ENCODE results near the gene KDM3A.
"Not testable (repeated sequence)": the region's sequence is repeated elsewhere in the genome, so short reads cannot be mapped to it uniquely, and the experiment has no call there.

KDM3A gene

DNA sequence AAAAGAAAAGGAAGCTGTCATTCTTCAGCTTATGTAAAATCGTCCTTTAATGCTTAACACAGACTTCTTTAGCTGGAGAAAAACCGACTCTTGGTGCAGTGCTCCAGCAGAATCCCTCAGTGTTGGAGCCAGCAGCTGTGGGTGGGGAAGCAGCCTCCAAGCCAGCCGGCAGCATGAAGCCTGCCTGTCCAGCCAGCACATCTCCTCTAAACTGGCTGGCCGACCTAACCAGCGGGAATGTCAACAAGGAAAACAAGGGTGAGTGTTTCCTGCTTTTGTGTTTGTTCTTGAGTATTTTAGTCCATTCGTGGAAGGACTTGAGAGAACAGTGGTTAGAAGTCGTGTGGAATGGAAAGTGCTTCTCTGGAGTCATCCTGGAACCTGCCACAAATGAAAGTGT, 38.9 kb downstream of the KDM3A start:
- DNase-seq (ENCODE audit: low read depth): no peak

DNA sequence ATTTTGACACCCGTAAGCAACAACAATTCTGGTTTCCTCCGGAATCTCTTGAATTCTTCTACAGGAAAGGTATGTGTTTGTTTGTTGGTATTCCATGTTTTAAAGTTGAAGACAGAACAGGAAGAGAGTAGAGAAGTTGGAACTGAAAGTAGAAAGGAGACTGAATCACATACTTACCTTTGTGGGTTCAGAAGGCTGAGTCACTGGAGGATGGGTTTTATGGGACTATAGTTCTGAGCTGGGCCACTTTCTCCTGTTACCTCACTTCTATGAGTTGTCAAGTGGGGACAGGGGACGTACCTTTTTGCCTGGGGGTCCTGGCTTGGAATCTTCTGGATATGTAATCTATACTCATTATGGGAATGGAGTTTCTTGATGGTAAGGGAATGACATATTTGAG, 40.9 kb downstream of the KDM3A start:
- no peak for DNase-seq (ENCODE audit: low read depth)

DNA sequence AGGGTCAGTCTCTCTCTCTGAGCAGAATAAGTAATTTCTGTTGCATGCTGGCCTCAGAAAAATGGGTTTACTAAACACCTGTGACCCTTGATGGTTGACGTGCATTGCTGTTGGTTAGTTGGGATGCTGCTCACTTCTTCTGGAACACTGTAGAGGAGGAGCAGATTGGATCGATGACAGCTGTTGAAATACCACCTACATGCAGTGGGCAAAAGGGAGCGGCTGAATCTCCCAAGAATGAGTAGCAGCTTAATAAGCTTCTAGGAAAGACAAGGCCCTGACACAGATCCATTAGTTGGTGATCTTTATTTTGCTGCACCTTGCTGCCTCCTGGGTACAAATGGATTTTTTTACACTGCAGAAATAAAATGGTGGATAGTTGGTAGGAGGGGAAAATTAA, 43.2 kb downstream of the KDM3A start:
- no peak for DNase-seq (ENCODE audit: low read depth)

DNA sequence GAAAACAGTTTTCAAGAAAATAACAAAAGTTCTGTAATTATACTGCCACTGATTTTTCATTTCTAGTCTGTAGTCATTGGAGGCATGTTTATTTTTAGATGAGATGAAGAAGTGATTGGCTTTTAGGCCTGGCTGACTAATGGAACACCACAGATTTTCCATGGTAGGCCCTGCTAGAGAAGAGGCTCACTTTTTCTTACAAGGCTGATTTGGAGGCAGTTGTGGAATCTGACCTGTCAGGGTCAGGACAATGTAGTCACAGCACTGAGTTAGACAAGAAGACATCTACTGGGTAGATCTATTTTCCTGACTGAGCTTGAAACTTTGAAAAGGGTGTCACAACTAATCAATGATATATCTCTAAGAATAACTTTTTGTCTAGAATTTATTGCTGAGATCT, 43.9 kb downstream of the KDM3A start:
- DNase-seq (ENCODE audit: low read depth): no peak

DNA sequence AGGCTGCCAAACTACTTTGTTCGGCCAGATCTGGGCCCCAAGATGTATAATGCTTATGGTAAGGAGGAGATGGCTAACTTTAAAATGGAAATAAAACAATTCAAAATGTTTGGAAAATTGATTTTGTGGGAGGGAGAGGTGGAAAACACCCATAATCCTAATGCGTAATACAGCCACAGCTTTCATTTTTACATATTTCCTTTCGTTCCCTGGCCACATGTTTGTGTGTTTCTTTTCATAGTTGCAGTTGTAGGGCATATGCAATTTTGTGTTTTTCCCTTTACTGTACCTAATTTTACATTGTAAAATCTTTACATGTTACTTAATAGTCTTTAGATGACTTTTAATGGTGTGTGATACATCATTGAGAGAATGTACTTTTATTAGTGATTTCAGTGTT, 44.6 kb downstream of the KDM3A start:
- DNase-seq (ENCODE audit: low read depth): no peak

DNA sequence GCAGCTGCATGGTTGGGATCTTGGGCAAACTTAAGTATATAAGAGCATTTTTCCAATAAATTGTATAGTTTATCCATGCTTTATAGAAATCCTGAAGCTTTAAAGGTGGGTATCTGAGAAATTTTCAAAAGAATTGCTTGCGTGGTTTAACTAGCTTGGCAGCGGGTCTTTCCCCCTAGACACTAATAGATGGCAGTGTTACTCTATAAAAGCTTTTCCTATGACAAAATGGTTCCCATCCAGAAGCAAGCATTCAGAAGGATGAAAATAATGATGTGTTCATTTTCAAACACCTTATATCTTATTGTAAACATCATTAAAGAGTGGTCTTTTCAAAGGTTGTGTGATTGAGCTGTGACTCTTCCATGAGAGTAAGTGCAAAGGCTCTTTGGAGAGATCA, 45.9 kb downstream of the KDM3A start:
- no peak for DNase-seq (ENCODE audit: low read depth)

DNA sequence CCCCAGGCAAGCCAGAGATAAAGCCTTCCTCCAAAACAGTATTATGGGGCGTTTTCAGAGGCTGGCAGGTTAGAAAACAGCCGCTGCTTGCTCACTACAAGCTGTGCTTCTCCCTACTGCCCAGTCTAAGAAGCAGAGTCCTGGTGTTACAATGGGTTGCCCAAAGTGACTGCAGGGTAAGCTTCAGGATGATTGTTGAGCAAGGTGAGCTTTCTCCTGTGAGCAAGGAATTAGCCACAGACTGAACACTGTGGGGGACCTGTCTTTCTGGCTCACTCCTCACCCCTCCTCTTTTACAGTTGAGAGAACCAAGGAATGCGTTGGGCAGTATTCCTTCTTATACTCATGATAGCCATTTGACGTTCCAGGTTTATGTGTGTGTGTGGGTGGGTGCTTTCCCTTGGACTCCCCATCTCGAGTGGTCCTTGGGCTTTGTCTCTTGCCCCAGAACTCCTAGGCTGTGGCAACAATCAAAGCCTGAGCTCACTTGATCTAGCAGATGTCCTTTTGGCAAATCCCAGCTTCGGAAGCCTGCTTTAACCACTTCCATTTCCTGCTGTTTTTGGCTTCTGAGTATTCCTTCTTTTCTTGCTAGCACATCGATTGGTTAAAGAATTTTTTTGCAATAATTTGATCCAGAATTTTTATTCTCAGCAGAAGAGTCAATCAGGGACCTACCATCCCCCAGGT, 47.5 kb downstream of the KDM3A start:
- DNase-seq (ENCODE audit: low read depth): no peak

DNA sequence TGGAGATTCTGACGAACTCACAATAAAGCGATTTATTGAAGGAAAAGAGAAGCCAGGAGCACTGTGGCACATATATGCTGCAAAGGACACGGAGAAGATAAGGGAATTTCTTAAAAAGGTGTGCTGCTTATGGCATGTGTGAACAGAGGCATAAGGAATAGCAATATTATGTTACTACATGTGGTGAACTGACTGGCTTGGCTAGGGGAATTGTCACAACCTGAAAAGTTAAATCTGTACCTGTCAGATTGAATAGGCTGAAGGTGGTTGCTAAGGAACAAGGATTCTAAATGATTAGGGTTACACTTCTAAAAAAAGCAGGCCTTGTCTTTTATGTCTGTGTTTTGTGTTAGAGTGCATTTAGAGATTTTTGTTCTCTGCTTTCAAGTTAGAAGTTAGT, 48.4 kb downstream of the KDM3A start:
- no peak for DNase-seq (ENCODE audit: low read depth)

DNA sequence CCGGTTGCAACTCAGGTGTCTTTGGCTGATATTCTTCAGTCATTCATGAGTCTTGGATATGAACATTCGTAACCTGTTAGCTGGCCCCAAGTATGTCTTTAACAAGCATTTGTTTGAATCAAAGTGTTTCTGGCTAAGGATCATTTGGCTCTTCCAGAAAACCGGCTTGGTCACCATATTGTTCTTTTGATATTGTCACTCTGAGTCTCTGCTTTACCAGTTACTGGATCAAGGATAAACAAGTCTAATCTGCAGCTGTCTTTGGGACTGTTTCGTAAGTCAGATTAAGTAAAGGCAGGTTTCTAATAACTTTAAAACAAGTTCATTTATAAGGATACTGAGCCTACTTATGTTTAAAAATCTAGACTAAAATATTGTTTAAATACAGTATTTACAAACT, 49.1 kb downstream of the KDM3A start:
- no peak for DNase-seq (ENCODE audit: low read depth)

DNA sequence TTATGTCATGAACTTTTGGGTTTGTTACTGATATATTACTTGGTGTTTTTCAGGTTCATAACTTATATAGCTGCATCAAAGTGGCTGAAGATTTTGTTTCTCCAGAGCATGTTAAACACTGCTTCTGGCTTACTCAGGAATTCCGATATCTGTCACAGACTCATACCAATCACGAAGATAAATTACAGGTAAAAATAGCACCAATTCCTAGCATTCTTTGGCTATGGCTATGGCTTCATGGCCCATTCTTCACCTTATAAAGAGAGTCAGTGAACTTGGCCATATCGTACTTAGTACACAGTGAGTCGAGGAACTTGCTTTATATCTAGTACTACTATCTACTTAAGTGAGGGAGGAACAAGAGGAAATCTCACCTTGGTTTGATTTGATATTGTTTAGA, 49.9 kb downstream of the KDM3A start:
- no peak for DNase-seq (ENCODE audit: low read depth)

DNA sequence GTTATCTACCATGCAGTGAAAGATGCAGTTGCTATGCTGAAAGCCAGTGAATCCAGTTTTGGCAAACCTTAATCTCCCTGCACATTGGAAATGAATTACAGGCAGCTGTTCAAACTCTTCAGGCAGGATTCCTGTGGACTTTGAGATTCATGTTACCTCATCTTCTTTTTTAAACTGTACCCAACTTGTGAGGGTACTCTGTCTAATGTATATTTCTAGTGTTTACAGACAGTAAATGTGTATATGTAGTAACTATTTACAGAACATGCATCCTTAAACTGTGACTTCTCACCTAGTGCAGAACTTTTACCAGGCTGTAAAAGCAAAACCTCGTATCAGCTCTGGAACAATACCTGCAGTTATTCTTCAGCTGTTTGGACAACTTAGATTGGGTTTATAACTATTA, 50.9 kb downstream of the KDM3A start:
- no peak for DNase-seq (ENCODE audit: low read depth)

DNA sequence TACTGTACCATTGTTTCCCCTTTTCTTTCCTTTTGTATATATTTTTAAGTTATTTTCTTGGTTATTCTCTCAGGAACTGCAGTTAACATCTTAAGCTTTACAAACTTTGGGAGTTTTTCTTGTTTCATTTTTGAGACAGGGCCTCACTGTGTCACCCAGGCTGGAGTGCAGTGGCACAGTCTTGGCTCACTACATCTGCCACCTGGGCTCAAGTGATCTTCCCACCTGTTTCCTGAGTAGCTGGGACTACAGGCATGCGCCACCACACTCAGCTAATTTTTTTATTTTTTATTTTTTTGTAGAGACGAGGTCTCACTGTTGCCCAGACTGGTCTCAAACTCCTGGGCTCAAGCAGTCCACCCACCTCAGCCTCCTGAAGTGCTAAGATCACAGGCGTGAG, 55.2 kb downstream of the KDM3A start:
- not testable (repeated sequence) for DNase-seq (ENCODE audit: low read depth)

DNA sequence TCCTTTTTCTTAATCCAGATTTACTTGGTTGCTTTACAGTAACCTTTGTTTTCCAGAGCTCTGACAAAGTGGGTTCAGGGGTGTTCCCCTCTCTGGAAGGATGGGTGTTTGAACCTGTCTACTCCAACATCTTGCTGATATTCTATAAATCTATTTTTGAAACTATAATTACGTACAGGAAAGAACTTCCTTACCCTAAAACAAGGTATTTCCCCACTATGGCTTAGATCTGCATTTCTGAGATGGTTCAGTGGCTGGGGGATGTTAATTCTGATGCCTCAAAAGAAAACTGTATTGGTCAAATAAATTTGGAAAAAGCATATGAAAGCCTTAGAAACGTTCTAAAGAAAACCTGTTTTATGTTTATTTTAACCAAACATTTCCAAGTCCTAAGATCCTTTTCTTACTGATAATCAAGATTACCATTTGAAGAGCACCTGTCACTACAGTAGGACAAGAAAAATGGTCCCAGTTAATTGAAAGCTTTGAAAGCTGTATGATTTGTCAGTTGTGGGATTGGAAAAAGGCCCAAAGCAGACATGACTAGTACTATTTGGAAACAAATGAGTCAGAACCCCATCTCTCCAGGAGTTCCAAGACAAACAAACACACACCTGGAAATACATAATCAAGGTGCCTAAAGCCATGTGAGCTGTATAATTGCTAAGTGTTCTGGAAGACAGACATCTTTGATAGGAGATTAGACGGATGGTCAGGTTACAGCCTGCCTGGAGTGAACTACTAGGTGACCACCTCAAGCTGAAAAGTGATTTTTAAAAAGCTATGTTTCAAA, 57.5 kb downstream of the KDM3A start:
- DNase-seq (ENCODE audit: low read depth): no peak

DNA sequence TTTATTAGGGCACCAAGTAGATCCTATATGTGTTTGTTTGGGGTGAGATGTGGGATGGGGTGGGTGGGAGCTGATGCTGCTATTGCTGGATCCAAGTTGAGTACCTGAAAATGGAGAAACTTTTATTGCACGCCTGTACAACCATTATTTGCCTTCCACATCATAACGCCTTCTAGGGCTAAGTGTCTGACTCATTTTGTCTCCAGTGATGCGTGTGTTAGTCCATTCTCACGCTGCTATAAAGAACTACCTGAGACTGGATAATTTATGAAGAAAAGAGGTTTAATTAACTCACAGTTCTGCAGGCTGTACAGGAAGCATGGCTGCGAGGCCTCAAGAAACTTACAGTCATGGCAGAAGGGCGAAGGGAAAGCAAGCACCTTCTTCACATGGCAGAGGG, 58.2 kb downstream of the KDM3A start:
- no peak for DNase-seq (ENCODE audit: low read depth)

DNA sequence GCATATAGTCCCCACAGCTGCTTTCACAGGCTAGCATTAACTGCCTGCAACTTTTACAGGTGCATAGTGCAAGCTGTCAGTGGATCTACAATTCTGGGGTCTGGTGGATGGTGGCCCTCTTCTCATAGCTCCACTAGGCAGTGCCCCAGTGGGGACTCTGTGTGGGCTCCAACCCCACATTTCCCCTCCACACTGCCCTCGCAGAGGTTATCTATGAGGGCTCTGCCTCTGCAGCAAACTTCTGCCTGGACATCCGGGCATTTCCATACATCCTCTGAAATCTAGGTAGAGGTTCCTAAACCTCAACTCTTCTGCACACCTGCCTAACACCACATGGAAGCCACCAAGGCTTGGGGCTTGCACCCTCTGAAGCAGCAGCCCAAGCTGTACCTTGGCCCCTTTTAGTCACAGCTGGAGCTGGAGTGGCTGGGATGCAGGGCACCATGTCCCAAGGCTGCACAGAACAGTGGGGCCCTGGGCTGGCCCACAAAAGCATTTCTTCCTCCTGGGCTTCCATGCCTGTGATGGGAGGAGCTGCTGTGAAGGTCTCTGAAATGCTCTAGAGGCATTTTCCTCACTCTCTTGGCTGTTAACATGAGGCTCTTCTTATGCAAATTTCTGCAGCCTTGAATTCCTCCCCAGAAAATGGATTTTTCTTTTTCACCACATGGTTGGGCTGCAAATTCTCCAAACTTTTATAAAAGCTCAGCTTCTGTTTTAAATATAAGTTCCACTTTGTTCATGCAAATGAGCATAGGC, 59.3 kb downstream of the KDM3A start:
- DNase-seq (ENCODE audit: low read depth): no peak

DNA sequence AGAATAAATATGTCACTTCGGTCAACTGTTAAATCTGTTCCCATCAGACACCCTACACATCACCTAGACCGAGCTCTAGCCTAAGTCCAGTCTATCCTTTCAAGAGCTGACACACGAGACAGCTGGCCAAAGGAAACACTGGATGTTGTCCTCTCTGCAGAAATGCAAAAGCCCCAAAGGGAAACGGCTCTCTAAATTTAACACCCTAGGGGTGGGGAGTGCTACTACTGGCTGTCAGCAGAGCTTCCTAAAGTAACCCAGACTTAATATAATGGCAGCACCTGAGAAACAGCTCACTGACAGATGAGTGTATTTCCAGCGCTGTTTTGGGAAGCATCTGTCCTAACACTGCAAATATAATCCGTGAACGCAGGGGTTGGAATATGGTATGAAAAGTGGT, 66.4 kb downstream of the KDM3A start:
- DNase-seq (ENCODE audit: low read depth): no peak

DNA sequence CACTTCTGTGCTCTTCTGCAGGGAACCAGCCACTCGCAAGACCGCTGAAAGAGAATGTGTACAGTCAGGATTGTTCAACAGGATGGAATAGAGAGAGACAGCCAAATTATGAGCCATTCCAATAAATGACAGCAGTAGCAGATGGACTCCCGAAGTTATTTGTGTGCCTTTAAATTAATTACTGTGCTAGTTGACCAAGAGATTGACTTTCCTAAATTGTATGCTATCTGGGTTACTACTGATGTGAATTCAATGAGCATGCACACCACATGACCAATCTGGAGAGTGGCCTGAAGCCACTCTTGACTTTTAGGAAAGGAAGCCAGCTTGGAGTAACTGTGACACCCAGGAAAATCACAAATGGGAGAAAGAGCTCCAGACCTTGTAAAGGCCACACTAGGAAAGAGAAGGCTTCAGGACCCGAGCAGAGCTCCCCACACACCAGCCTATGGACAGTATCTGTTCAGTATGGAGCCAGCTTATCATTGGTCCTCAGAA, 69.3 kb downstream of the KDM3A start:
- no peak for DNase-seq (ENCODE audit: low read depth)

DNA sequence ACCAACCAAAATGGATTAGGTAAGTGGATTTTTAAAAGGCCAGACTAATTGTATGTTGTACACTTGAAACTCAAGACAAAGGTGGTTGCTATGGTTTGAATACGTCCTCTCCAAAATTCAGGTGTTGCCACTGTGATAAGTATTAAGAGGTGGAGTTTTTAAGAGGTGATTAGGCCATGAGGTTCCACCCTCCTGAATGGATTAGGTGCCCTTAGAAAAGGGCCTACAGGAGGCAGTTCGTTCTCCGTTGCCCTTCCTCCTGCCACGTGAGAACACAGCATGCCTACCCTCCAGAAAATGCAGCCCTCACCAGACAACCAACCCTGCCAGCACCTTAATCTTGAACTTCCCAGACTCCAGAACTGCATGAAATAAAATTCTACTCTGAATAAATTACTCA, 70.9 kb downstream of the KDM3A start:
- DNase-seq (ENCODE audit: low read depth): no peak

DNA sequence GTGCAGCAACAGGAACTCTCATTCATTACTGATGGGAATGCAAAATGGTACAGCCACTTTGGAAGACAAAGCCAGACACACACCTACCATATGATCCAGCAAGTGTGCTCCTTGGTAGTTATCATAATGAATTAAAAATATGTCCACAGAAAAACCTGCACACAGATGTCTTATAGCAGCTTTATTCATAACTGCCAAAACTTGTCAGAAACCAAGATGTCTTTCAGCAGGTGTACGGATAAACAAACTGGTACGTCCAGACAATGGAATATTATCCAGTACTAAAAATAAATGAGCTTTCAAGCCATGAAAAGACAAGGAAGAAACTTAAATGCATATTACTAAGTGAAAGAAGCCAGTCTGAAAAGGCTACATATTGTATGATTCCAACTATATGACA, 71.7 kb downstream of the KDM3A start:
- no peak for DNase-seq (ENCODE audit: low read depth)

DNA sequence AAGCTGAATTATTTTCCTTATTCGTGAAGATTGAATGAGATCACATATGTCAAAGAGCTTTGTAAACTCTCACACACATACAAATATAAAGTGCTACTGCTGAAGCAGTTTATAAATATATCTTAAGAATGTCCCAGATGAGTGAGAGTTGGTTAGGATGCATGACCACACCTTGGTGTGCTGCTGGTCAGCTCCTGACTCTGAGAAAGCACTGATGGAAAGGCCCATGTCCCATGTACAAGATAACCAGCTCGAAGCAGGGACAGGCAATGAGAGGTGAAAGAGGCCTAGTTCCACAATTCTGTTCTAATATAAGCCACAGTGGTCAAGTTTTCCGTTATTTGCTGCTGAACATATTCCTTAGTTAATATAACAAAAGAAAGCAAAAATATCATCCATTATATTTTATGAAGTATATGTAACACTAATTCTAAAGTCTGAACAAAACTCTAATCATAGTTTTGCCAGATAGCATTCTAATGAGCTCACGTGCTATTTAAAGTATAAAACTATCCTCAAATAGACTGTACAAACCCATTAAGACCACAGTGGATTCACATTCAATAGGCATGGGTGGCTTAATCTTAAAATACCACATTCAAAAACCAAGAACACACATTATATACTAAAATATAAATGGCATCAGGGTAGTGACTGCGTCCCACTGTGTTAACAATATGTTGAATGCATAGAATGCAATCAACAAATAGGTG, 72.9 kb downstream of the KDM3A start:
- DNase-seq (ENCODE audit: low read depth): no peak

DNA sequence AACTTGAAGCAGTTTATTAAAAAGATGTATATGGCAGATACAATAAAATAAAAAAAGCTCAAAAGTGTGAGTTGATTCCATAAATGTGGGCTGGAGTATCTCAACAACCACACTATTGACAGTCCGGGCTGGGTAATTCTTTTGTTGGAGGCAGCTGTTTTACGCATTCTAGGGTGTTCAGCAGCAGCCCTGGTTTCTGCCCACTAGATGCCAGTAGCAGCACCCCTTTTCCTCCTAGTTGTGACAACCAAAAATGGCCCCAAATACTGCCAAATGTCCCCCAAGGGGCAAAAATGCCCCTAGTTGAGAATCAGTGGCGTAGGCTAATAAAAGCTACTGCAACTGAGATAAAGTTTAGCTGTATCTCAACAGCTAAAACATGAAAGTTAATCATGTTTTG, 77.3 kb downstream of the KDM3A start:
- DNase-seq (ENCODE audit: low read depth): no peak

DNA sequence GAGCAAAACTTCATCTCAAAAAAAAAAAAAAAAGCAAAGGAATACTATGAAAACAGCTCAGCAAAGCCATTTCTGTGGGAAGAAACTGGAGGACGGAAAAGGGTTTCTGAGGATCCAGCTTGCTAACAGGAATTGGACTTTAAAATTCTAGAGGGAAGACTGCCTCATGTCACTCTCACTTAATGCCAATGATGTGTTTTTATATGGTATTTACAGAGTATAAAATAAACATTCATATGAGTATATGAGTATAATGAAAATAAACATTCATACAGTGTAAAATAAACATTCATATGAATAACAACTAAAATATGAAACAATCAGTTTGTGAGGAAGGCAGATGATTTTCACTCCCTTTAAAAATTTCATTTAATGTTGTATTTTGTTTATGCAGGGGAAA, 78.2 kb downstream of the KDM3A start:
- DNase-seq (ENCODE audit: low read depth): no peak
